Measurements from ENCODE around the gene CCDC30. TPM values are rescaled to one million over a fixed set of nuclear protein-coding genes. Genes with fewer than 3 reads are reported as not detected.

CCDC30 gene
- total and polyA plus RNA-seq, 2 experiments from 2014 or later = 2.6 to 12.9 TPM

GRCh38 chr1:42551590-42551989, 88.5 kb downstream of the CCDC30 start:
- H3K79me2 ChIP-seq = no peaks in the 10 kb centered on the region
- DNase-seq (ENCODE audit: low spot score) = no peak
- no peak for TF ChIP-seq EZH2 (IDR thresholded peaks at IDR 0.05; ENCODE audit: borderline replicate concordance)
- no peak for TF ChIP-seq EZH2phosphoT487 (IDR thresholded peaks at IDR 0.05; ENCODE audit: low read depth, severe bottlenecking, unreplicated experiment)
- TF ChIP-seq, protein P1, sequence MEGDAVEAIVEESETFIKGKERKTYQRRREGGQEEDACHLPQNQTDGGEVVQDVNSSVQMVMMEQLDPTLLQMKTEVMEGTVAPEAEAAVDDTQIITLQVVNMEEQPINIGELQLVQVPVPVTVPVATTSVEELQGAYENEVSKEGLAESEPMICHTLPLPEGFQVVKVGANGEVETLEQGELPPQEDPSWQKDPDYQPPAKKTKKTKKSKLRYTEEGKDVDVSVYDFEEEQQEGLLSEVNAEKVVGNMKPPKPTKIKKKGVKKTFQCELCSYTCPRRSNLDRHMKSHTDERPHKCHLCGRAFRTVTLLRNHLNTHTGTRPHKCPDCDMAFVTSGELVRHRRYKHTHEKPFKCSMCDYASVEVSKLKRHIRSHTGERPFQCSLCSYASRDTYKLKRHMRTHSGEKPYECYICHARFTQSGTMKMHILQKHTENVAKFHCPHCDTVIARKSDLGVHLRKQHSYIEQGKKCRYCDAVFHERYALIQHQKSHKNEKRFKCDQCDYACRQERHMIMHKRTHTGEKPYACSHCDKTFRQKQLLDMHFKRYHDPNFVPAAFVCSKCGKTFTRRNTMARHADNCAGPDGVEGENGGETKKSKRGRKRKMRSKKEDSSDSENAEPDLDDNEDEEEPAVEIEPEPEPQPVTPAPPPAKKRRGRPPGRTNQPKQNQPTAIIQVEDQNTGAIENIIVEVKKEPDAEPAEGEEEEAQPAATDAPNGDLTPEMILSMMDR (IDR thresholded peaks at IDR 0.05; ENCODE audit: poor library complexity) = no peak

DNA sequence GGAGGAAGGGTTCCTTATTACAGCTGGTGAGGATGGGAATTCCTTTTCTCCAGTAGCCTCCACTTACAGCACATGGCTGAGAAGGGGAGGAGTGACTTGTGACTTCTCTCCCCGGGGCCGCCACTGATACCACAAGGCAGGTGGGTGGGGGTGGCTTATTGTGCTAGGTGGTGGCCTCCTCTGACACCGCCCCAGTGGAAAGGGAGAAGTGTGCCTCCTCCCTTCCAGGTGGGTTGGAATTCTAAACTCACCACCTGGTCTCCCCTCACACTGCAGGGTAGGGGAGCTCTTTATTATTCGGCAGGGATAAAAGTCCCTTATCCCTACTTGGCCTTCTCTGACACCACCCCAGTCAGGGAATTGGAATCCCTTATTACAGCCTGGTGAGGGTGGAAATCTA, 89.5 kb downstream of the CCDC30 start:
- H3K27ac ChIP-seq = no peak overlapping the region
- no peaks in the 10 kb centered on the region for H3K36me3 ChIP-seq (replicated peaks; ENCODE audit: insufficient read depth, low read depth)
- no peak overlapping the region for H2AFZ ChIP-seq
- H3K9me2 ChIP-seq (replicated peaks; ENCODE audit: insufficient read depth) = no peaks in the 10 kb centered on the region
- H3K27me3 ChIP-seq = no peaks in the 10 kb centered on the region
- H3K79me2 ChIP-seq = no peaks in the 10 kb centered on the region
- no peak overlapping the region for H3K4me2 ChIP-seq
- H3K9me3 ChIP-seq (ENCODE audit: low read depth) = no peaks in the 10 kb centered on the region
- no peaks in the 10 kb centered on the region for H4K20me1 ChIP-seq (ENCODE audit: insufficient read depth, poor library complexity, severe bottlenecking)
- TF ChIP-seq EZH2 (IDR thresholded peaks at IDR 0.05; ENCODE audit: borderline replicate concordance) (no peak), EZH2phosphoT487 (IDR thresholded peaks at IDR 0.05; ENCODE audit: low read depth, severe bottlenecking, unreplicated experiment) (no peak)
- TF ChIP-seq, protein P1 (IDR thresholded peaks at IDR 0.05; ENCODE audit: poor library complexity) = no peak
- no peak for DNase-seq (ENCODE audit: low spot score)
- H3K4me3 ChIP-seq = no peak overlapping the region
- no peaks in the 10 kb centered on the region for H3K4me1 ChIP-seq (ENCODE audit: insufficient read depth)
- 90% methylated on average over 4 of the region's 4 CpGs for WGBS (ENCODE audit: low lambda C conversion rate, missing lambda C conversion rate)

More at GRCh38 chr1:42551590-42551989, 88.5 kb downstream of the CCDC30 start:
- WGBS (ENCODE audit: low lambda C conversion rate, missing lambda C conversion rate) = 78% methylated on average over 3 of the region's 3 CpGs
- Histone ChIP-seq H3K36me3 (replicated peaks; ENCODE audit: insufficient read depth, low read depth) (no peaks in the 10 kb centered on the region), H4K20me1 (ENCODE audit: insufficient read depth, poor library complexity, severe bottlenecking) (no peaks in the 10 kb centered on the region), H3K27ac (no peak overlapping the region), H3K9me2 (replicated peaks; ENCODE audit: insufficient read depth) (no peaks in the 10 kb centered on the region), H3K4me1 (ENCODE audit: insufficient read depth) (no peaks in the 10 kb centered on the region), H3K4me2 (no peak overlapping the region), H3K27me3 (no peaks in the 10 kb centered on the region), H3K4me3 (no peak overlapping the region), H3K9me3 (ENCODE audit: low read depth) (no peaks in the 10 kb centered on the region), H2AFZ (no peak overlapping the region)

- Histone ChIP-seq H3K27ac (no peak overlapping the region), H3K4me3 (no peak overlapping the region), H3K9me3 (ENCODE audit: low read depth) (no peaks in the 10 kb centered on the region), H3K4me2 (no peak overlapping the region), H3K27me3 (no peaks in the 10 kb centered on the region), H3K9me2 (replicated peaks; ENCODE audit: insufficient read depth) (no peaks in the 10 kb centered on the region), H2AFZ (no peak overlapping the region), H3K4me1 (ENCODE audit: insufficient read depth) (no peaks in the 10 kb centered on the region), H3K36me3 (replicated peaks; ENCODE audit: insufficient read depth, low read depth) (no peaks in the 10 kb centered on the region), H4K20me1 (ENCODE audit: insufficient read depth, poor library complexity, severe bottlenecking) (no peaks in the 10 kb centered on the region), H3K79me2 (no peaks in the 10 kb centered on the region)
- TF ChIP-seq EZH2 (IDR thresholded peaks at IDR 0.05; ENCODE audit: borderline replicate concordance) = no peak
- no peak for TF ChIP-seq EZH2phosphoT487 (IDR thresholded peaks at IDR 0.05; ENCODE audit: low read depth, severe bottlenecking, unreplicated experiment)
- TF ChIP-seq, protein P1 (IDR thresholded peaks at IDR 0.05; ENCODE audit: poor library complexity) = no peak
- 98% methylated on average over 1 of the region's 1 CpG for WGBS (ENCODE audit: low lambda C conversion rate, missing lambda C conversion rate)
- DNase-seq (ENCODE audit: low spot score) = no peak
These were observed 94.3 kb downstream of the CCDC30 start for GRCh38 chr1:42557230-42557851.

Data from hepatocyte (in vitro differentiated cells).